Measurements from ENCODE around the gene SUCLG2. TPM values are rescaled to one million over a fixed set of nuclear protein-coding genes. Genes with fewer than 3 reads are reported as not detected.

The SUCLG2 gene
- polyA plus RNA-seq, 2 of the 4 experiments (the other 2 are of a cell fraction): 39.8 to 61.3 TPM

- Histone ChIP-seq H3K4me1 (no peaks in the 10 kb centered on the region), H3K9me3 (no peaks in the 10 kb centered on the region), H3K4me3 (no peak overlapping the region), H3K27ac (no peak overlapping the region), H3K4me2 (no peak overlapping the region)
- WGBS (ENCODE audit: missing lambda C conversion rate): 85% methylated on average over 4 of the region's 4 CpGs
- ATAC-seq (no peak), DNase-seq (ENCODE audit: low read depth in 1 of 2, low spot score in 1 of 2) (no peak), FAIRE-seq (no peak)
- no peak for TF ChIP-seq ATOH8 (CRISPR knock-in tag; IDR thresholded peaks at IDR 0.05; ENCODE audit: low read depth)
- TF ChIP-seq EHMT2 (IDR thresholded peaks at IDR 0.05; ENCODE audit: low read depth): no peak
- no peak for TF ChIP-seq ESRRA (IDR thresholded peaks at IDR 0.05; ENCODE audit: borderline replicate concordance, low read length)
- no peak for TF ChIP-seq MAX (IDR thresholded peaks at IDR 0.05)
- CTCF ChIA-PET: no interaction called here
- POLR2A ChIA-PET: no interaction called here
Measured at GRCh38 chr3:67692621-67693020, 38.2 kb upstream of the SUCLG2 start.

GRCh38 chr3:67691926-67692325 lies 37.5 kb upstream of the SUCLG2 start:
- no peak overlapping the region for H3K4me3 ChIP-seq
- H3K27ac ChIP-seq: no peak overlapping the region
- FAIRE-seq (no peak), DNase-seq (ENCODE audit: low read depth in 1 of 2, low spot score in 1 of 2) (no peak), ATAC-seq (no peak)
- 50% methylated on average over 1 of the region's 1 CpG for WGBS (ENCODE audit: missing lambda C conversion rate)
- no peak overlapping the region for H3K4me2 ChIP-seq
- CTCF ChIA-PET: no interaction called here
- no peaks in the 10 kb centered on the region for H3K4me1 ChIP-seq
- POLR2A ChIA-PET: no interaction called here
- H3K9me3 ChIP-seq: no peaks in the 10 kb centered on the region
- TF ChIP-seq FOSB (CRISPR knock-in tag; IDR thresholded peaks at IDR 0.05): no peak
- TF ChIP-seq BHLHE40 (IDR thresholded peaks at IDR 0.05; ENCODE audit: low read depth, low read length): no peak
- TF ChIP-seq SMC3 (IDR thresholded peaks at IDR 0.05): no peak
- TF ChIP-seq HEYL (CRISPR knock-in tag; IDR thresholded peaks at IDR 0.05): no peak
- TF ChIP-seq TP53 (CRISPR knock-in tag; IDR thresholded peaks at IDR 0.05): no peak
- TF ChIP-seq FOSL2 (IDR thresholded peaks at IDR 0.05): no peak
- no peak for TF ChIP-seq FOSL2 (CRISPR knock-in tag; IDR thresholded peaks at IDR 0.05)
- no peak for TF ChIP-seq ZSCAN20 (CRISPR knock-in tag; IDR thresholded peaks at IDR 0.05)
- TF ChIP-seq MAX (IDR thresholded peaks at IDR 0.05): no peak
- no peak for TF ChIP-seq MYC (IDR thresholded peaks at IDR 0.05; ENCODE audit: borderline replicate concordance, low read length)
- no peak for TF ChIP-seq RFX5 (IDR thresholded peaks at IDR 0.05)
- no peak for TF ChIP-seq REST (IDR thresholded peaks at IDR 0.05)
- TF ChIP-seq BCL3 (IDR thresholded peaks at IDR 0.05): no peak
- no peak for TF ChIP-seq SREBF2 (IDR thresholded peaks at IDR 0.05)
- no peak for TF ChIP-seq NFE2L2 (conservative IDR thresholded peaks at IDR 0.05; ENCODE audit: low read length)
- TF ChIP-seq POLR2A (IDR thresholded peaks at IDR 0.05; ENCODE audit: low read length): no peak
- no peak for TF ChIP-seq MAFK (IDR thresholded peaks at IDR 0.05; ENCODE audit: partially characterized antibody)
- no peak for TF ChIP-seq FOXS1 (CRISPR knock-in tag; IDR thresholded peaks at IDR 0.05)
- no peak for TF ChIP-seq JUN (IDR thresholded peaks at IDR 0.05)
- no peak for TF ChIP-seq JUNB (IDR thresholded peaks at IDR 0.05)
